PC-9 (cell line): Measurements from ENCODE around the gene BCL2L14. TPM values are rescaled to one million over a fixed set of nuclear protein-coding genes. Genes with fewer than 3 reads are reported as not detected.
"Not testable (repeated sequence)": the region's sequence is repeated elsewhere in the genome, so short reads cannot be mapped to it uniquely, and the experiment has no call there.

Experiments used
- BruUV-seq: library from RNA; stranded (reverse); fragments of 400-500 nt; replicated peaks from 2 replicates; lab custom pipeline; 2021; lab: Mats Ljungman, UMichigan
- CTCF ChIA-PET: fragments of 300-600 bp; sonication (Branson Sonifier 250); formaldehyde crosslinking; loops from one replicate; lab custom pipeline; 2022; ENCODE audit warnings: antibody characterized with exemption; lab: Charles Lee
- POLR2A ChIA-PET: fragments of 300-600 bp; sonication (Branson Sonifier 250); formaldehyde crosslinking; loops from one replicate; lab custom pipeline; 2022; ENCODE audit warnings: antibody characterized with exemption; ENCODE audit not compliant: unreplicated experiment; lab: Charles Lee
- DNase-seq, 2 experiments: peaks; one replicate each; pipeline versions ENCODE4 v3.0.0 to v3.0.0-alpha.2; 2015 to 2022; ENCODE audit warnings: mixed read lengths in 1 of 2
- H2AFZ ChIP-seq: fragments of 200-600 bp; sonication (generic); 2 replicates; pipeline ENCODE4 v1.8.1; 2017; ENCODE audit warnings: antibody characterized with exemption
- H3F3A ChIP-seq: fragments of 200-600 bp; sonication (generic); 2 replicates; pipeline ENCODE4 v1.8.1; 2017; ENCODE audit warnings: antibody characterized with exemption, mild to moderate bottlenecking, low read depth; ENCODE audit not compliant: insufficient read depth
- H3K27ac ChIP-seq: fragments of 200-600 bp; sonication (generic); 2 replicates; pipeline ENCODE4 v1.6.1; 2016; ENCODE audit warnings: mixed run types
- H3K27me3 ChIP-seq: fragments of 200-600 bp; sonication (generic); 2 replicates; pipeline ENCODE4 v1.6.1; 2016; ENCODE audit warnings: low read depth, mixed run types; ENCODE audit not compliant: insufficient read depth
- H3K36me3 ChIP-seq: fragments of 200-600 bp; sonication (generic); 2 replicates; pipeline ENCODE4 v1.6.1; 2016; ENCODE audit warnings: low read depth, mixed run types
- H3K4me1 ChIP-seq: fragments of 200-600 bp; sonication (generic); replicated peaks from 2 replicates; pipeline ENCODE4 v1.6.1; 2016; ENCODE audit warnings: mixed run types; ENCODE audit not compliant: insufficient read depth
- H3K4me2 ChIP-seq: fragments of 200-600 bp; sonication (generic); 2 replicates; pipeline ENCODE4 v1.6.1; 2017; ENCODE audit warnings: mixed run types
- H3K4me3 ChIP-seq: fragments of 200-600 bp; sonication (generic); 2 replicates; pipeline ENCODE4 v1.6.1; 2016; ENCODE audit warnings: mixed run types
- H3K79me2 ChIP-seq: fragments of 200-600 bp; sonication (generic); 2 replicates; pipeline ENCODE4 v1.6.1; 2017; ENCODE audit warnings: low read depth, mixed run types
- H3K9me2 ChIP-seq: fragments of 200-600 bp; sonication (generic); 2 replicates; pipeline ENCODE4 v1.8.1; 2017; ENCODE audit warnings: mild to moderate bottlenecking; ENCODE audit not compliant: insufficient read depth
- H3K9me3 ChIP-seq: fragments of 200-600 bp; sonication (generic); 2 replicates; pipeline ENCODE4 v1.8.1; 2016; ENCODE audit warnings: low read depth; ENCODE audit not compliant: insufficient read depth
- H4K20me1 ChIP-seq: fragments of 200-600 bp; sonication (generic); 2 replicates; pipeline ENCODE4 v1.8.1; 2017; ENCODE audit not compliant: insufficient read depth
- EZH2 ChIP-seq: fragments of 200-600 bp; sonication (generic); IDR thresholded peaks from 2 replicates; pipeline ENCODE4 v1.8.0; 2017; ENCODE audit warnings: antibody characterized with exemption, low read depth
- intact Hi-C: fragments of 100-400 bp; cut with micrococcal nuclease; formaldehyde crosslinking; loops from one replicate; pipeline ENCODE4 v1.10.0; 2022; ENCODE audit not compliant: unreplicated experiment
- total RNA-seq: library from RNA; stranded (reverse); gene quantifications from 2 replicates; pipeline ENCODE4 v1.2.3, GENCODE V29; 2021
- TF ChIP-seq, protein P1 (sequence below): fragments of 200-600 bp; sonication (generic); conservative IDR thresholded peaks from 2 replicates; pipeline ENCODE4 v1.6.1; 2017; ENCODE audit warnings: mixed run types, antibody characterized with exemption, mild to moderate bottlenecking, moderate library complexity

The BCL2L14 gene
- total RNA-seq, 1 experiment from 2014 or later, result 6.0 TPM

GRCh38 chr12:12099102-12099501 is 28.4 kb downstream of the BCL2L14 start:
- Histone ChIP-seq H3K36me3 (no peaks in the 10 kb centered on the region), H3K27ac (no peak overlapping the region), H2AFZ (no peak overlapping the region), H3K4me1 (no peaks in the 10 kb centered on the region), H3K27me3 (no peaks in the 10 kb centered on the region), H3K4me2 (no peak overlapping the region), H3F3A (no peaks in the 10 kb centered on the region), H3K9me3 (no peaks in the 10 kb centered on the region), H3K4me3 (no peak overlapping the region), H3K9me2 (no peaks in the 10 kb centered on the region), H4K20me1 (no peaks in the 10 kb centered on the region), H3K79me2 (no peaks in the 10 kb centered on the region)
- DNase-seq, result no peak
- no TSS peak for BruUV-seq
- CTCF ChIA-PET, result no interaction called here
- intact Hi-C loops, result no loop called here
- TF ChIP-seq, protein P1, sequence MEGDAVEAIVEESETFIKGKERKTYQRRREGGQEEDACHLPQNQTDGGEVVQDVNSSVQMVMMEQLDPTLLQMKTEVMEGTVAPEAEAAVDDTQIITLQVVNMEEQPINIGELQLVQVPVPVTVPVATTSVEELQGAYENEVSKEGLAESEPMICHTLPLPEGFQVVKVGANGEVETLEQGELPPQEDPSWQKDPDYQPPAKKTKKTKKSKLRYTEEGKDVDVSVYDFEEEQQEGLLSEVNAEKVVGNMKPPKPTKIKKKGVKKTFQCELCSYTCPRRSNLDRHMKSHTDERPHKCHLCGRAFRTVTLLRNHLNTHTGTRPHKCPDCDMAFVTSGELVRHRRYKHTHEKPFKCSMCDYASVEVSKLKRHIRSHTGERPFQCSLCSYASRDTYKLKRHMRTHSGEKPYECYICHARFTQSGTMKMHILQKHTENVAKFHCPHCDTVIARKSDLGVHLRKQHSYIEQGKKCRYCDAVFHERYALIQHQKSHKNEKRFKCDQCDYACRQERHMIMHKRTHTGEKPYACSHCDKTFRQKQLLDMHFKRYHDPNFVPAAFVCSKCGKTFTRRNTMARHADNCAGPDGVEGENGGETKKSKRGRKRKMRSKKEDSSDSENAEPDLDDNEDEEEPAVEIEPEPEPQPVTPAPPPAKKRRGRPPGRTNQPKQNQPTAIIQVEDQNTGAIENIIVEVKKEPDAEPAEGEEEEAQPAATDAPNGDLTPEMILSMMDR, result no peak
- TF ChIP-seq EZH2, result no peak
- POLR2A ChIA-PET, result no interaction called here

- Histone ChIP-seq H3K4me3 (no peak overlapping the region), H3K9me3 (peaks cover 11% of the 10 kb centered on the region), H3K9me2 (no peaks in the 10 kb centered on the region), H3K4me1 (no peaks in the 10 kb centered on the region), H4K20me1 (no peaks in the 10 kb centered on the region), H3F3A (no peaks in the 10 kb centered on the region; the same call in 1 of the 2 replicates), H3K27me3 (no peaks in the 10 kb centered on the region), H3K27ac (no peak overlapping the region), H3K4me2 (no peak overlapping the region), H2AFZ (no peak overlapping the region), H3K36me3 (no peaks in the 10 kb centered on the region), H3K79me2 (no peaks in the 10 kb centered on the region)
- BruUV-seq, result no TSS peak
- ChIA-PET POLR2A (no interaction called here), CTCF (interaction anchor here (0.6 kb wide), 1 partner anchor 236 kb away, joined by 3 read pairs; no protein-coding TSS in a partner anchor)
- no peak for TF ChIP-seq EZH2
- TF ChIP-seq, protein P1, result no peak
- no peak for DNase-seq
- intact Hi-C loops, result no loop called here
These were observed 36.9 kb downstream of the BCL2L14 start for GRCh38 chr12:12107678-12108077.

DNA sequence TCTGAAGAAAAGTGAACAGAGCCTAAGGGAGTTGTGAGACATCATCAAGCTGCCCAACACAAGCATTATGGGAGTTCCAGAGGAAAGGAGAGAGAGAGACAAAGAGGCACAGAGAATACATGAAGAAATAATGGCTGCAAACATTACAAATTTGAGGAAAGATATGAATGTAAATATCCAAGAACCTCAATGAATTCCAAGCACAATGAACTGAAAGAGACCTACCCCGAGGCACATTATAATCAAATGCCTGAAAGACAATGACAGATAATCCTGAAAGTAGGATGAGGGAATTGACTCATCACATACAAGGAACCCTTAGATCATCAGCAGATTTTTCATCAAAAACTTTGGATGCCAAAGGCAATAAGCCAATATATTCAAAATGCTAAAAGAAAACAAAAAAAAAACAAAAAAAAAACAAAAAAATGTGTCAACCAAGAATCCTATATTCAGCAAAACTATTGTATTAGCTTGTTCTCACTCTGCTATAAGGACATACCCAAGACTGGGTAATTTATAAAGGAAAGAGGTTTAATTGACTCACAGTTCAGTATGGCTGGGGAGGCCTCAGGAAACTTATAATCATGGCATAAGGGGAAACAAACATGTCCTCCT is 37.8 kb downstream of the BCL2L14 start:
- Histone ChIP-seq H3K4me2 (no peak overlapping the region), H3K36me3 (no peaks in the 10 kb centered on the region), H3K4me1 (no peaks in the 10 kb centered on the region), H3K79me2 (no peaks in the 10 kb centered on the region), H3K4me3 (no peak overlapping the region), H3K27me3 (no peaks in the 10 kb centered on the region), H4K20me1 (no peaks in the 10 kb centered on the region), H2AFZ (no peak overlapping the region), H3K9me3 (peaks cover 11% of the 10 kb centered on the region), H3K27ac (no peak overlapping the region), H3K9me2 (no peaks in the 10 kb centered on the region), H3F3A (no peaks in the 10 kb centered on the region; the same call in 1 of the 2 replicates)
- POLR2A ChIA-PET, result no interaction called here
- no peak for TF ChIP-seq EZH2
- TF ChIP-seq, protein P1, result no peak
- CTCF ChIA-PET, result interaction anchor here (0.6 kb wide), 1 partner anchor 235 kb away, joined by 3 read pairs; no protein-coding TSS in a partner anchor
- BruUV-seq, result no TSS peak
- intact Hi-C loops, result no loop called here
- DNase-seq, result no peak

DNA sequence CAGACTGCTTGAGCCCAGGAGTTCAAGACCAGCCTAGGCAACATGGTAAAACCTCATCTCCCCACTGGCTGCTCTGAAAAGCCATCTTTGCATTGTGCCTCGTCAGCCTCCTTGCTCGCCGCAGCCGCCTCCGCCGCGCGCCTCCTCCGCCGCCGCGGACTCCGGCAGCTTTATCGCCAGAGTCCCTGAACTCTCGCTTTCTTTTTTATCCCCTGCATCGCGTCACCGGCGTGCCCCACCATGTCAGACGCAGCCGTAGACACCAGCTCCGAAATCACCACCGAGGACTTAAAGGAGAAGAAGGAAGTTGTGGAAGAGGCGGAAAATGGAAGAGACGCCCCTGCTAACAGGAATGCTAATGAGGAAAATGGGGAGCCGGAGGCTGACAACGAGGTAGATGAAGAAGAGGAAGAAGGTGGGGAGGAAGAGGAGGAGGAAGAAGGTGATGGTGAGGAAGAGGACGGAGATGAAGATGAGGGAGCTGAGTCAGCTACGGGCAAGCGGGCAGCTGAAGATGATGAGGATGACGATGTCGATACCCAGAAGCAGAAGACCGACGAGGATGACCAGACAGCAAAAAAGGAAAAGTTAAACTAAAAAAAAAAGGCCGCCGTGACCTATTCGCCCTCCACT is 40.3 kb downstream of the BCL2L14 start:
- H3F3A ChIP-seq, H4K20me1 ChIP-seq, H3K27me3 ChIP-seq, H3K4me1 ChIP-seq, H3K79me2 ChIP-seq, H3K9me2 ChIP-seq, H3K27ac ChIP-seq, H2AFZ ChIP-seq, BruUV-seq, H3K36me3 ChIP-seq, DNase-seq, POLR2A ChIA-PET, H3K4me2 ChIP-seq, intact Hi-C loops, H3K4me3 ChIP-seq, CTCF ChIA-PET: not testable (repeated sequence)
- peaks cover 11% of the 10 kb centered on the region for H3K9me3 ChIP-seq
